GM19023 (cell line): Measurements from ENCODE around the gene HSPA2.
"Not testable (repeated sequence)": the region's sequence is repeated elsewhere in the genome, so short reads cannot be mapped to it uniquely, and the experiment has no call there.

Experiments
- ATAC-seq: cut with Tn5 transposase; IDR thresholded peaks from one replicate; pipeline ENCODE4 v1.9.1; 2021; ENCODE audit warnings: mild to moderate bottlenecking, moderate library complexity; ENCODE audit not compliant: unreplicated experiment

Gene HSPA2

DNA sequence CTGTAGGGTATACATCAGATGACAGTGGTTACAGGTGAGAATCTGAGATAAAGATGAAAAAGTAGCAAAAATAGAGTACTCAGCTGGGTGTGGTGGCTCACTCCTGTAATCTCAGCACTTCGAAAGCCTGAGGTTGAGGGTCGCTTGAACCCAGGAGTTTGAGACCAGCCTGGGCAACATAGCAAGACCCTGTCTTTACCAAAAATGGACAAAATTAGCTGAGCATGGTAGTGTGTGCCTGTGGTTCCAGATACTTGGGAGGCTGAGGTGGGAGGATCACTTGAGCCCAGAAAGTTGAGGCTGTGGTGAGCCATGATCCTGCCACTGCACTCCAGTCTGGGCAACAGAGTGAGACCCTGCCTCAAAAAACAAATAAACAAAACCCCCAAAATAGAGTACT, 17.7 kb downstream of the HSPA2 start:
- ATAC-seq = not testable (repeated sequence)

DNA sequence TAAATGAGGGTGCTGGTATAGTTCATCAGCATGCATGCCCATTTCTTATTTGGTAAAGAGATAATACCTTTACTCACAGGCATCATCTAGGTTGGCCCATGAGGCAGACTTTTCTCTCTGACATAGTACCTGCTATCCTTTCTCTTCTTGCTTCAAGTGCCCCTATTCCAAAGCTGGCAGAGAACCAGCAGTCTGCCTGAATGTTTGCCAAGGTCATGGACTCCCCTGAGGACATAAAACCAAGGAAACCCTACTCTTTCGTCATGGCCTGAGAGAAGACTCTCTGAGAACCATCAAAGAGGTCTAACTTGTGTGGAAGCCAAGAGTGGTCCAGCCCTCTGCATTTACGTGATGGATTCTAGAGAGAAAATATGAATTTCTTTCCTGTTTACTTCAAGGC, 21.1 kb downstream of the HSPA2 start:
- no peak for ATAC-seq

DNA sequence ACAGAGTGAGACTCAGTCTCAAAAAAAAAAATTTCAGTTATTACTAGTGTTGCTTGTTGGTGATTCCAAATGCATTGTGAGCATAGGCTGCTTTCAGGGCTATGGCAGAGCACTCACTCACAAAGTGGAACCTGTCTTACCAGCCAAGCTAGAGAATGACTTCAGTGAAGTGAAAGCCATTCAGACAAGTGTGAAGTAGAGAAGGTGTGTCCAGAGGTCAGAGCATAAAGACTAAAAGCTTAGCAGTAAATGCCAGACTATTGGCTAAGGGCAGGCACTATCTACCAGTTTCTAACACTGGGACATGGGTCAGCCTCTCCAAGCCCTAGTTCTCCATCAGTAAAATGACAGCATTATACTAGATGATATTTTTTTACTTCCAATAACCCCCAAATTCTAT, 21.9 kb downstream of the HSPA2 start:
- no peak for ATAC-seq

DNA sequence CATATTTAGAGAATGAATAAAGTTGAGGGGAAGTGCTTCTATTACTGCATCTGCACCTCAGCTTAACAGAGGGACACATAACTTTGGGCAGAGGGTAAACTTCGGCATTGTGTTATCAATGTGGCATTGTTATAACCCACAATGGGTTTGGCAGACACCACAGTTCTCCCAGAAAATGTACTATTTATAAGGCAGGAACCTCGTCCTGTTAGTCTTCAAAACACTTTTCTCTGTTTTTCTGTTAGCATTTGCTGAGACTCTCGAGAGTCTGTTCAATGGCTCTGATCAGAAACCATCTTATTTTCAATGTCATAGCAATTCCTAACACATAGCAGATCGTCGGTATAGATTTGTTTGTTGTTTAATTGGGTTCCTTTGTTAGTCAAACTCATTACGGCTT, 23.2 kb downstream of the HSPA2 start:
- no peak for ATAC-seq

DNA sequence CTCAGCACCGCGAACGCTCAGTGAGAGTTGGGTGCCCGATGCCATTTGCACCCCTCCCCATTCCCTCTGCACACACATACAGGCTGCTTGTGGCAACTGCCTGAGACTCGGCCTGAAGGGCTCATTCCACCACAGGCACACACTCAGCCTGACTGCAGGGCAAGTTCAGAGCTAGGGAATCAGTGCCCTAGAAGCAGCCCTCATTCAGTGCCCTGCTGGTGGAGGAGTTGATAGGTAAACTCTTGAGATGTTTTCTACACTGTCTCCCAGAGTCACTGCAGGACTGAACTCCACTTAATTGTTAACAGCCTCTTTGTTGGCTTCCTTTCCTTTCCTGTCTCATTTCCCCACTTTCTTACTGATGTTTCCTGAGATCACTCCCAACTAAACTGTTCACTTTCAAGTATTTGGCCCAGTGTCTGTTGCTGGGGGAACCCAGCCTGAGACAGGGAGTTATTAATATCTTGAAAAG, 26.1 kb downstream of the HSPA2 start:
- no peak for ATAC-seq

DNA sequence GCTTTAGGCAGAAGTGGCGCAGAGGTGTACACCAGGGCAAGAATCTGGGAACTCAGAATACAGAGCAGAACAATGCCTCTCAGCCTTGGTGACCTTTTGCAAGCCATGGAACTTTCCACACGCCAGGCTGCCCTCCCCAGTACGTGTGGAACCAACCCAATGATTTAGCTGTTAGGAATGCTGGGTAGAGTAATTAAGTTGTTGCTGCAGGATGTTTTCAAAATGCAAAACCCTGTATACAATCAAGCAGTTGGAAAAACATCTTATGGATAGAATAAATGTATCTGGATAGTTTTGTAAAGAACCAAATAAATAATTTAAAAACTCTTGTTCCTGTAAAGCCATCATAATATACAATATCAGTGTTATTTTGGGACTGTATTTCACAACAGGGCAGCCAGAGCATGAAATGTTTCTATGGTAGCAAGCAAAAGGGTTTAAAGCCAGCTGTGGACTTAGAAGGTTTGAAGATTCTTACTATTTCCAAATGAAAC, 28.6 kb downstream of the HSPA2 start:
- ATAC-seq = no peak

DNA sequence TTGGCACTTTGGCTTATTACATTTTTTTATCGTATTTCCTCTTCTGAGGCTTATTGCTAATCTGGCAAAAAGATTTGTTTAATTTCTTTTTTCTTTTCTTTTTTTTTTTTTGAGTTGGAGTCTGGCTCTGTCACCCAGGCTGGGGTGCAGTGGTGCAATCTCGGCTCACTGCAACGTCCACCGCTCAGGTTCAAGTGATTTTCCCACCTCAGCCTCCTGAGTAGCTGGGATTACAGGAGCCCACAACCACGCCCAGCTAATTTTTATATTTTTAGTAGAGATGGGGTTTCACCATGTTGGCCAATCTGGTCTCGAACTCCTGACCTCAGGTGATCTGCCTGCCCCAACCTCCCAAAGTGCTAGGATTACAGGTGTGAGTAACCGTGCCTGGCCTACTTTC, 29.1 kb downstream of the HSPA2 start:
- not testable (repeated sequence) for ATAC-seq

DNA sequence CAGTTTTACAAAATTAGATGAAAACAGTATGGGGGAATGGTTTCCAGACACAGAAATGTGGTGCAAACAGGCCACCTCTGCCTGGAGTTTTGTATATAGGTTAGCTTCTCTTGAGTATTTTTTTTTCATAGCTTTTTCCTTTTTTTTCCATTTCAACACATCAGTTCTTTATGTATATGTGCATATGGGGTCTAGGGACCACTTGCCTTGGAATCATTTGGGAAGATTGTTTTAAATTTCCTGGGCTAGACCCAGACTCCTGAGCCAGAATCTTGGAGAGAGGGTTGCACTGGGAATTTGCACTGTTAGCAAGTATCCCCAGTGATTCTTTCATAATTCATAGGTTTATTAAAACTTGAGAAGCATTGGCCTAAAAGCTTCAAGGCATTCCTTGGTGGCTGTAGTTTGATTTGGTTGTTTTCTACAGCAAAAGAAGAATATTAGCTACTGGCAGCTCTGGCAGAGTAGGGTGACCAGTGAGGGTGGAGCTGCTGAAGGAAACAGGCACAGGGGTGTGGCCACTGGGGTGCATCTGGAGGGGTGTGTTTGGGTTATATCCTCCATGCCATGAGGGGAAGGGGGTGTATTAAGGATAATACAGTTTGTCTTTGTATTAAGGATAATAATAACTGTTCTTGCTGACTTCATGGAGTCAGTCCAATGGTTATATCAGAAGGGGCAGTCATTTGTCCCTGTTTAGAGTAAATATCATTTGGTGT, 32.0 kb downstream of the HSPA2 start:
- no peak for ATAC-seq

DNA sequence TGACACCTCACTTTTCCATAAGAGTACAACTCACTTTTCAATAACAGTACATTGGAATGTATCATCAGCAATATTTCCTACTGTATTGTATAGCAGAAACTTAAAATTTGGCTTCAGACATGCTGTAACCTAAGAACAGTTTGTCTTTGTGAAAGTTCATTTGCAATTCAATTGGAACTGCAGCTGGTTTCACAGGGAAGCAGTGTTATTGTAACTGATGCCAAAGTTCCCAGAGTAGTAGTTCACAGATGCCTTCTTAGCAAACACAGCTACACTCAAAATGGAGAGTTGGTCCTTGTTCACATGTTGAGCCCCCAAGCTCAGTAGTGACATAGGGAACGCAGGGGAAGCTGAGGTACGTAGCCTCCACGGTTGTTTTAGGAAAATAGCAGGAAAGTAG, 32.6 kb downstream of the HSPA2 start:
- ATAC-seq = no peak

DNA sequence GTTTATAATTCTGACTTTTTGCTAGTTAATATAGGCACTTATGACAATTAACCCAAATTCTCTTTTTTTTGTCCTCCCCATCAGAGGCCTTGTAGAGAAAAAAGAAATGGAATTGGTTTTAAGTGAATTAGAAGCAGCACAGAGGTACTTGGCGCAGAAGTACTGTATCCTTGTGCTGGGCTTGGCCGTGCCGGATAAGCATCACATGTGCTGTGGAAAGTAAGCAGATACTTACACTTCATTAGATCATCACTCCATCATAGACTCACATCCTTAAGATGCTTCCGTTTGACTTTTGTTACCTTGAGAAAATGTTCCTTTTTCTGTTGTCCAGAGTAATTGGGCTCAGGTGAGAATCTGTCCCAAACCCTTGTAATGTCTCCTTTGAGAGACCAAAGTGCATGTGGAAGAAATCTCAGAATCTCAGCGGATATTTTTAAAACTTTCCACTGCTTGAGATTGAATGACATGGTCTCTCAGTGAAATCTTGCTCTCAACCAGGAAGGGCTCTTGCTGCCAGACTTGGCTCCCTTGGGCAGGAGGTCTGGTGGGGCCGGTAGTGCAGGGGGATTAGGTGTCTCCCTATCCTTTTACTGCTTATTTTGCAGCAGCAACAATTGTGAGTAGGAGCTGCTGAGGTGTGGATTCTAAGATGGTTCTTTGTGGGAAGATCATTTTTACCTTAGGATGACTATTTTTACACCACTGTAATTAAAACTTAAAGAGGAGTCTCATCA, 34.0 kb downstream of the HSPA2 start:
- ATAC-seq = no peak

DNA sequence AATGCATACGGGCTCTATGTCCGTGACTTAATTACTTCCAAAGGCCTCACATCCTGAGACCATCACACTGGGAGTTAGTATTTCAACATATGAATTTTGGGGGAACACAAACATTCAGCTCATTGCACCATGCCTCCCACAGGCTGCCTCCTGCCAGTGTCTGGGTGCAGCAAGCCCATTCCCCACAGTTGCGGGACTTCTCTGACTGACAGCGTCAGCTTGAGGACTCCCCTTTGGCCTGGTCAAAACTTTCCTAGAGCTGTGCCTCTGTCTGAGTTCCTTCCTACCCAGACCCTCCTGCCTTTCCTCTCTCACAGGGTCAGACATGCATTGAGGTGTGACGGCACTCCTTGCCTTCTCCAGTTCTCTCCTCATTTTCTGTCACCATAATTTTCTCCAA, 36.7 kb downstream of the HSPA2 start:
- no peak for ATAC-seq

DNA sequence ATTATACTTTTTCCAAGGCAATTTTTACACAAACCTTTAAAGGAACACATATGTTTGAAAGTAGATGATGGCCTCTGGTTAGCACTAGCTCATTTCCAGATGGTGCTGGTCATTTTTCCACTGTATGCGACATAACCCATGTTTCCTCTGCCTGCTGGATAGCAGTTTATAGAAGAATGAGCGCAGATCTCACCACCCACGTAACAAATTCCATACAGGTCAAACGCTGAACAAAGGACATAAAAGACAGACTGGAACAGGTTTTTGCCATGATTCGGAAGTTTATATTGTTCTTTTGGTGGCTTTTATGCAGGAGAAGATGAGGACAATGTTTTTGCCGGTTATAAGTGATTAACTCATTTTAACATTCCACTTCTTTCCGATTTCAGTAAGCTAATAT, 39.9 kb downstream of the HSPA2 start:
- no peak for ATAC-seq

DNA sequence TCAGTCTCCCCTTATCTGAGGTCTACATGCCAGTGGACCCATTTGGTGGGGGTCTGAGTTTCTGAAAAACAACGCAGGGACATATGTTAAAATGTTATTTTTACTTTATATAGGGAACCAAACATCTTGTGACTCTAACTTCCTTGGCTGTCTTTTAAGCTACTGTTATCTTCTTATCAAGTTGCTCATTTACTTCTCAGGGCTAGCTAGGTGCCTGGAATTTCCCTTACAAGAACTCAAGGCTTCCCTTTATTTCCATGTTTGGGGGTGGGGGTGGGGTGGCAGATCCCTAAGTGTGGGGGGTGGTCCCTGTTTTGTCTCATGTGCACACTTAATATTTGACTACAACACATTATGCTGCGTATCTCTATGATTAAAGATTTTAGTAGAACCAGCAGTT, 40.8 kb downstream of the HSPA2 start:
- ATAC-seq = no peak

DNA sequence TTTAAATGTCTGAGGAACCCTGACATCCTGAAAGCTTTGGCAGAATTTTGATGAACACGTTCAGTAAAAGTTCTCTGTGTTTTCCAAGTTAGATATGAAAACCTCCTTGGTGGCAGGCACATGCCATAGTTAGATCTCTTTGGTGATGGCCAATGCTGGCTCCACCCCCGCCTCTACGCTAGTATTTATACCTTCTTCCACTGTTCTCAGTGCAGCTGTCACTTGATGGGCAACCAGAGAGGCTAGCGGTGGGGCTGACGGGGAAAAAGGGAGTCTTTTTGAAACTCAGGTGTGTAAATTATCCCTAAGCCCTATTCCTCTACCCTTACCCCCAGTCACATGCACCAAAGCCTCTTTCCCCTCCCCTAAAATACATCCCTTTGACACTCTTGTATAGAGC, 41.3 kb downstream of the HSPA2 start:
- ATAC-seq = no peak

DNA sequence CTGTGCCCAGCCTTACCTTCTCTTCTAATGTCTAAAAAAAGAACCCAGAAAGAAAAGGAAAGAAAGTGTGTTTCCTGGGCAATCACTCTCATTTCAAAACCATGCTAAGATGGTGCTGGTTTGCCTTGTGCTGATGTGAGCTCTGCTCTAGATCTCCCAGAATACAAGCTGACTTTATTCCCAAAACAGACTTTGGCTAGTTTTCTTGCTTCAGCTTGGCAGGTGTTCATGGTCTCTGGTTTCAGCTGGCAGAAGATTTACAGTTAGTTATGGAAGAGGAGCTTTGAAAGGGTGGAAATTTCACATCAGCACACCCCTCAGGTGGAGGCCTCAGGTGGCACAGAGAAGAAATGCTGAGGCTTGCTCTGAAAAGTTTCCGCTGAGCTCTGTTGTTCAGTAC, 43.6 kb downstream of the HSPA2 start:
- ATAC-seq = no peak

DNA sequence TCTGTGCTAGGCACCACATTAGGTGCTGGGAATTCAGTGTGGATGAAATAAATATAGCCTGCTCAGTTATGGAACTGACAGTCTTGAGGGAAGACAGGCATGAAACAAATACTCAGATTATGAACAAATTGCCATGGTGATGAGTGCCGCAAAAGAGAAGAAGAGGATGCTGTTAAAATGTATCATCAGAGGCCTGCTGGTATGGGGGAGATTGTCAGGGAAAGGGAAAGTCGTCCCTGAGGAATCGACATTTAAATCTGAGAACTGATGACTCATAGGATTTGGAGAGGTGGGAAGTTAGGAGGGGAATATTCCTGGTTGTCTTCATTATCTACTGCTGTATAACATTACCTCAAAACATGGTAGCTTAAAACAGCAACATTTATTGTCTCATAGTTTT, 51.3 kb downstream of the HSPA2 start:
- ATAC-seq = no peak
